K562 (cell line): ENCODE measurements around the gene ID4. TPM values are rescaled to one million over a fixed set of nuclear protein-coding genes. Genes with fewer than 3 reads are reported as not detected.

Experiments
- ARID3B ChIP-seq: fragments of 250-450 bp; sonication (Bioruptor Pico); IDR thresholded peaks from 2 replicates; pipeline ENCODE4 v1.4.0; 2020; ENCODE audit warnings: borderline replicate concordance
- BACH1 ChIP-seq: fragments of 200-800 bp; sonication (Bioruptor generic); IDR thresholded peaks from 2 replicates; pipeline ENCODE4 v1.6.1; 2016; ENCODE audit warnings: missing genetic modification characterization, missing compliant biosample characterization
- DDX20 ChIP-seq: fragments of 450-650 bp; IDR thresholded peaks from 2 replicates; pipeline ENCODE4 v1.6.1; 2016; ENCODE audit warnings: missing genetic modification characterization, low read depth, mild to moderate bottlenecking, missing compliant biosample characterization, moderate library complexity
- ETV1 ChIP-seq: fragments of 450-650 bp; conservative IDR thresholded peaks from 2 replicates; pipeline ENCODE4 v1.6.1; 2016; ENCODE audit warnings: missing genetic modification characterization, control low read depth, low read depth, missing compliant biosample characterization
- HES1 ChIP-seq: fragments of 450-650 bp; IDR thresholded peaks from 2 replicates; pipeline ENCODE4 v1.6.1; 2016; ENCODE audit warnings: low read depth, mild to moderate bottlenecking, moderate library complexity
- HMBOX1 ChIP-seq: sonication (generic); IDR thresholded peaks from 2 replicates; pipeline ENCODE4 v1.6.1; 2016
- JUNB ChIP-seq: fragments of 450-650 bp; formaldehyde crosslinking; conservative IDR thresholded peaks from 2 replicates; pipeline ENCODE4 v1.4.0; 2020; ENCODE audit warnings: mild to moderate bottlenecking
- MBD1 ChIP-seq: fragments of 250-450 bp; sonication (Bioruptor Pico); IDR thresholded peaks from 2 replicates; pipeline ENCODE4 v1.8.0; 2022; ENCODE audit warnings: inconsistent platforms
- MEF2A ChIP-seq: IDR thresholded peaks from 2 replicates; pipeline ENCODE4 v1.6.1; 2011; ENCODE audit warnings: low read depth, mild to moderate bottlenecking, low read length, moderate library complexity; ENCODE audit not compliant: control insufficient read depth
- MLLT1 ChIP-seq, 2 experiments: fragments of 450-650 bp; IDR thresholded peaks; 2 replicates each; pipeline ENCODE4 v1.6.1; 2016
- NFRKB ChIP-seq: fragments of 450-650 bp; IDR thresholded peaks from 2 replicates; pipeline ENCODE4 v1.6.1; 2016; ENCODE audit warnings: low read depth
- NR0B1 ChIP-seq: fragments of 450-650 bp; IDR thresholded peaks from one replicate; pipeline ENCODE4 v1.6.1; 2018; ENCODE audit warnings: mild to moderate bottlenecking, moderate library complexity; ENCODE audit not compliant: partially characterized antibody
- PRDM10 ChIP-seq: fragments of 450-650 bp; IDR thresholded peaks from 2 replicates; pipeline ENCODE4 v1.6.1; 2018; ENCODE audit not compliant: partially characterized antibody
- TAF7 ChIP-seq: fragments of 450-650 bp; IDR thresholded peaks from 2 replicates; pipeline ENCODE4 v1.6.1; 2016; ENCODE audit warnings: missing genetic modification characterization, missing compliant biosample characterization
- polyA plus RNA-seq, 8 experiments: library from polyadenylated mRNA; depleted of rRNA in 4 of 8; stranded (reverse) in 5 of 8; unstranded in 3 of 8; fragments of >200 nt; fragmentation: Nextera tagmentation in 2 of 8; fragmentation: Illumina TruSeq in 1 of 8; extraction: Ambion mirVana in 2 of 8; extraction: Trizol in 1 of 8; gene quantifications; 2 replicates each; pipeline versions ENCODE4 v1.2.1 to v1.2.3, GENCODE V29; 2011 to 2014; ENCODE audit warnings: inconsistent platforms in 1 of 8, missing spikeins in 1 of 8
- total RNA-seq, 7 experiments: library from RNA; depleted of rRNA in 6 of 7; stranded (reverse); fragments of >200 nt in 6 of 7; fragmentation: Illumina TruSeq in 2 of 7; extraction: Trizol in 2 of 7; gene quantifications; 2 replicates each; pipeline versions ENCODE4 v1.2.1 to v1.2.3, GENCODE V29; 2011 to 2021; ENCODE audit warnings: low replicate concordance in 1 of 7

The ID4 gene
- total and polyA plus RNA-seq, 9 of the 15 experiments (the other 6 are each of a cell fraction or from before 2014, with no cell fraction given) = not detected

- TF ChIP-seq MLLT1 (IDR thresholded peaks at IDR 0.05) (no peak), HMBOX1 (no peak), MBD1 (CRISPR knock-in tag) (no peak), NR0B1 (no peak), HES1 (no peak), TAF7 (tag) (no peak), JUNB (peak; percentile 92), ETV1 (tag) (no peak), MEF2A (no peak), ARID3B (CRISPR knock-in tag) (no peak), NFRKB (peak; percentile 24; the same call in 1 of the 2 replicates), BACH1 (tag) (no peak; the same call in 1 of the 2 replicates), PRDM10 (peak; percentile 59), DDX20 (tag) (no peak)
Measured at GRCh38 chr6:19804205-19805128, 32.7 kb upstream of the ID4 start (continued).
